ENCODE results near the gene IGFL4.

- no peak for TF ChIP-seq CTCF (IDR thresholded peaks at IDR 0.05; ENCODE audit: poor library complexity)
- TF ChIP-seq EZH2 (IDR thresholded peaks at IDR 0.05; ENCODE audit: borderline replicate concordance): no peak
Observed at GRCh38 chr19:46056536-46056935, 15.7 kb upstream of the IGFL4 start.

Data from hepatocyte (in vitro differentiated cells).